ENCODE data around the gene GBP2. TPM values are rescaled to one million over a fixed set of nuclear protein-coding genes. Genes with fewer than 3 reads are reported as not detected.

Gene GBP2
- 0.37 TPM for polyA plus RNA-seq (2012; ENCODE audit: insufficient read depth, insufficient read length, low read depth)

GRCh38 chr1:89125913-89126580 lies at the start of gene GBP2:
TSS of gene GBP2 (minus strand) at chr1:89126114. CDS start at chr1:89121966, 4,148 bp downstream.
- Histone ChIP-seq H3K27me3 (no peaks in the 10 kb centered on the region), H3K4me1 (no peaks in the 10 kb centered on the region; the same call in 1 of the 2 replicates), H3K9me3 (no peaks in the 10 kb centered on the region), H3K36me3 (no peaks in the 10 kb centered on the region), H3K4me3 (ENCODE audit: low read depth, low read length) (peak within 1 kb of the TSS; percentile 28)
- TF ChIP-seq CTCF (IDR thresholded peaks at IDR 0.05; ENCODE audit: low read depth, low read length): no peak
- DNase-seq: no peak

- Histone ChIP-seq H3K36me3 (no peaks in the 10 kb centered on the region), H3K4me1 (no peaks in the 10 kb centered on the region), H3K9me3 (no peaks in the 10 kb centered on the region), H3K27me3 (no peaks in the 10 kb centered on the region), H3K4me3 (ENCODE audit: low read depth, low read length) (no peak overlapping the region)
- no peak for DNase-seq
- no peak for TF ChIP-seq CTCF (IDR thresholded peaks at IDR 0.05; ENCODE audit: low read depth, low read length)
These were observed 48.6 kb upstream of the GBP2 start for GRCh38 chr1:89174491-89174890.

- Histone ChIP-seq H3K27me3 (no peaks in the 10 kb centered on the region), H3K9me3 (no peaks in the 10 kb centered on the region), H3K36me3 (no peaks in the 10 kb centered on the region), H3K4me3 (ENCODE audit: low read depth, low read length) (no peak overlapping the region), H3K4me1 (no peaks in the 10 kb centered on the region)
- no peak for DNase-seq
- no peak for TF ChIP-seq CTCF (IDR thresholded peaks at IDR 0.05; ENCODE audit: low read depth, low read length)
These were observed 46.7 kb upstream of the GBP2 start for GRCh38 chr1:89172468-89173143.

- H3K27me3 ChIP-seq: no peaks in the 10 kb centered on the region
- no peak for TF ChIP-seq CTCF (IDR thresholded peaks at IDR 0.05; ENCODE audit: low read depth, low read length)
- no peaks in the 10 kb centered on the region for H3K36me3 ChIP-seq
These were observed 45.1 kb upstream of the GBP2 start for GRCh38 chr1:89171067-89171438.

GRCh38 chr1:89170170-89171066 lies 44.5 kb upstream of the GBP2 start:
- no peak for TF ChIP-seq CTCF (IDR thresholded peaks at IDR 0.05; ENCODE audit: low read depth, low read length)
- no peaks in the 10 kb centered on the region for H3K36me3 ChIP-seq
- no peak for DNase-seq
- no peaks in the 10 kb centered on the region for H3K4me1 ChIP-seq
- no peaks in the 10 kb centered on the region for H3K27me3 ChIP-seq
- H3K9me3 ChIP-seq: no peaks in the 10 kb centered on the region
- no peak overlapping the region for H3K4me3 ChIP-seq (ENCODE audit: low read depth, low read length)

More at GRCh38 chr1:89171067-89171438, 45.1 kb upstream of the GBP2 start:
- H3K4me3 ChIP-seq (ENCODE audit: low read depth, low read length): no peak overlapping the region
- no peak for DNase-seq
- no peaks in the 10 kb centered on the region for H3K4me1 ChIP-seq
- H3K9me3 ChIP-seq: no peaks in the 10 kb centered on the region

All from BE2C (cell line).